Activated naive CD4-positive, alpha-beta T cell treated with anti-CD3 and anti-CD28 coated beads, Interleukin-2, amount 50 U/mL, for 72 hours (primary cell): Measurements from ENCODE around the gene FAM228B. TPM values are rescaled to one million over a fixed set of nuclear protein-coding genes. Genes with fewer than 3 reads are reported as not detected.
"Not testable (repeated sequence)": the region's sequence is repeated elsewhere in the genome, so short reads cannot be mapped to it uniquely, and the experiment has no call there.

ENCODE experiments used
- ATAC-seq, 2 donors: fragments of 150-1000 bp; cut with Tn5 transposase; 2 replicates each; pipeline ENCODE4 v1.10.0; 2021; ENCODE audit warnings: mild to moderate bottlenecking in 2 of 2, moderate library complexity in 2 of 2
- DNase-seq, 2 donors: peaks; one replicate each; pipeline ENCODE4 v3.0.0; 2021 to 2022; ENCODE audit warnings: low spot score in 2 of 2
- H3K27ac Mint-ChIP-seq, 2 donors: one replicate each; pipeline ENCODE4 v1.8.0; 2022; ENCODE audit warnings: mild to moderate bottlenecking in 2 of 2, mixed read lengths in 2 of 2
- H3K36me3 Mint-ChIP-seq, 2 donors: one replicate each; pipeline ENCODE4 v1.8.0; 2022; ENCODE audit warnings: mixed read lengths in 2 of 2
- H3K9me3 Mint-ChIP-seq, 2 donors: one replicate each; pipeline ENCODE4 v1.8.0; 2022; ENCODE audit warnings: mixed read lengths in 2 of 2
- total RNA-seq, 2 donors: library from RNA; stranded (reverse); gene quantifications; one replicate each; pipeline ENCODE4 v1.2.3, GENCODE V29; 2022

FAM228B gene
- total RNA-seq, 2 donors from 2014 or later, result 5.8 to 7.9 TPM

DNA sequence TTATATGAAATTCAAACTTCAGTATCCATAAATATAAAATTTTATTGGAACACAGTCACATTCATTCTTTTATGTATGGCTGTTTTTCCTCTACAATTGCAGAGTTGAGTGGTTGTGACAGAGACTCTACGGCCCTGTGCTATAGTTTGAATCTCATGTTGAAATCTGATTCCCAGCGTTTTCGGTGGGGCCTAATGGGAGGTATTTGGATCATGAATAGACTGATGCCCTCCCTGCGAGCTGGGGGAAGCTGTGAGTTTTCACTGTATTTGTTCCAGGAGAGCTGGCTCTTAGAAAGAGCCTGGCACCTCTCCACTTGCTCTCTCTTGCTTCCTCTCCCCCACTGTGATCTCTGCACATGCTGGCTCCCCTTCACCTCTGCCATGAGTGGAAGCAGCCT is 1.8 kb upstream of the FAM228B start:
- ATAC-seq (no peak), DNase-seq (no peak)
- Mint-ChIP-seq H3K27ac (peak overlapping the region in 1 of 2 donors; percentile 65), H3K9me3 (no peaks in the 10 kb centered on the region), H3K36me3 (peaks cover 0 to 4% of the 10 kb centered on the region in 2 donors)

DNA sequence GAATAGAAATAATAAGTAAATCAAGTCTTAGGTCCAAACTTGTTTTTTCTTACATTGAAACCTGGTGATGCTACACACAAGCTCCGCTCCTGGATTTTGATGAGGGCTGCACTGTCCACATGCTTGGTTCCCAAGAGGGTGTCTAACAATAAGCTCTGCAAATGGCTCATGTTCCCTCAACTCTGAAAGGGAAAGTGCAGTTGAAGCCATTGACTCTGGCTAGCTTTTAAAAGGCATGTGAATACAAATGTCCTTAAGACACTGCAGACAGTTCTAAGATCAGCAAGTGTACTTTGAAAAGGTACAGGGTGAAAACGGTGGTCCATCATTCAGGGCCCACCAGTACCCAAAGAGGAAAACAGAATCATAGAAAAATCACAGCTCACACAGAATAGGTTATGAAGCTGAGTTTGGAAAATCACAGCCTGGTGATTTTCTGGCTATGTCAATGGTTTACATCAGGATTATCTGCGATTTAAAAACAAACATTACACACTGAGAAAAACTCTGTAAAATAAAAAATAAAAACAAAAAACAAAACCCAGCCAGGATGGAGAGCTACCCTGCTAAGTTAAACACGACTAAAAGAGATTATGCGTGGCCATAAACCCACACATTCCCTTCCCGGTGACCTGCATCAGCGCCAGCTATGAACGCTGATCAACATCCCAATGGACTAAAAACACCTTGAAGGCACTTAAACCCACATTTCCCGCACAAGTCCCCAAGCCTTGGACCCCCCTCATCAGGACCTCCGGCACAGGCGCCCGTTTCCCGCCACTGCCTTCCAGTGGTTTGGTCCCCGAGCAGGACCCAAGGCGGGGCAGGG is 689 bp upstream of the FAM228B start:
- DNase-seq, result no peak
- Mint-ChIP-seq H3K27ac (peak overlapping the region; percentile 89 to 90), H3K36me3 (peaks cover 0 to 4% of the 10 kb centered on the region in 2 donors), H3K9me3 (no peaks in the 10 kb centered on the region)
- ATAC-seq, result no peak

DNA sequence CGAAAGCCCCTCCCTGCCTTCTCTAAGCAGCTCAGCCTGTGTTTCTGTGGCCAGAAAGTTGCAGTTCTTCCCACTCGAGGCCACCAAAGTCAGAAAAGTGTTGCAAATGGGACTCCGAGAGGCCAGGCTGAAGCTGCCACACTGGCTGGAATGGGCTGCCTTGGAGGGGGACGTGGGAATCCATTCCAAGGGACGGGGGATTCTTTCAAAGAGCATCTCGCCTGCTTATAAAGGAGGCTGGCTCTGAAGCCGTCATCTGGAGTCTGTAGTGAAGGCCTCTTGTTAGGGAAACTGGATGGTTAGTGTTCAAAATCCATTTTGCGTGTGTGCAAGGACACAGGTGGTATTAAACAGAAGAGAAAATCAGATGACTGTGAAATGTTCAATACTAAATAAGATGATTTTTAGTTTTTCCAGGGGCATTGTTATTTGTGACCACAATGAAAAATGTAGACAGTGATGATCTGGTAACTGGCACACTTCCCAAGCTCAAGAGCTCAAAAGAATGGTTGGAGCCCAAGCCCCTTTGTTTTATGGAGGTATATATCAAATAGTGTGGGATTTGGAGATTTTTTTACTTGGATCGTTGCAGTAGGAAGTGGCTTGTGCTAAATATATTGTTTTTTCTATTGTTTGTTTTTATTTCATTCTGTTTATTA is 782 bp downstream of the FAM228B start:
- ATAC-seq, result no peak

DNA sequence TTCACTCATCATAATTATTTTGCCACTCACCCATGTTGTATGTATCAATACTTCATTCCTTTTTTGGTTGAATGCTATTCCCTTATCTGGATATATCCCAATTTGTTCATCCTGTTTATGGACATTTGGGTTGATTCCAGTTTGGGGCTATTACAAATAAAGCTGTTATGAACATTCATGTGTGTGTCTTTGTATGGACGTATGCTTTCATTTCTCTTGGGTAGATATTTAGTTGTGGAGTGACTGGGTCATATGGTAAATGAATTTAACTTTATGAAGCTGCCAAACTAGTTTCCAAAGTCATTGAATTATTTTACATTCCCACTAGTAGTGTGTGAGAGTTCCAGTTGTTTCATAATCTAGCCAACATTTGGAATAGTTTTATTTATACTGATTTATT is 2.7 kb downstream of the FAM228B start:
- no peak for ATAC-seq
- peaks cover 0 to 9% of the 10 kb centered on the region in 2 donors for H3K36me3 Mint-ChIP-seq
- no peaks in the 10 kb centered on the region for H3K9me3 Mint-ChIP-seq
- H3K27ac Mint-ChIP-seq, result no peak overlapping the region
- DNase-seq, result no peak

More for the DNA sequence above, 782 bp downstream of the FAM228B start:
- Mint-ChIP-seq H3K36me3 (peaks cover 0 to 9% of the 10 kb centered on the region in 2 donors), H3K9me3 (no peaks in the 10 kb centered on the region), H3K27ac (peak overlapping the region; percentile 45 to 73)
- DNase-seq, result no peak

DNA sequence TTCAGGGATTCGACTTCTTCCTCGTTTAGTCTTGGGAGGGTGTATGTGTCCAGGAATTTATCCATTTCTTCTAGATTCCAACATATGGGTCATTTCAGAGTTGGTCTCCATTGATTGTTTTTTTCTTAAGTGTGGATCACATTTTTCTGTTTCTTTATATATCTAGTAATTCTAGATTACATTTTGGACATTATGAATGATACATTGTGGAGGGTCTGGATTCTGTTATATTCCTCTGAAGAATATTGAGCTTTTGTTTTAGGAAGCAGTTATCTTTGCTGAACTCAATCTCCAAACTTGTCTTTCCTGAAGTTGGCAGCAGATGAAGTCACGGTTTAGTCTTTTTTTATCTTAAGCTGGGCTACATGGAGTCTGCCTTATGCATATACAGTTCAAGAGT is 9.3 kb downstream of the FAM228B start:
- DNase-seq, result no peak

DNA sequence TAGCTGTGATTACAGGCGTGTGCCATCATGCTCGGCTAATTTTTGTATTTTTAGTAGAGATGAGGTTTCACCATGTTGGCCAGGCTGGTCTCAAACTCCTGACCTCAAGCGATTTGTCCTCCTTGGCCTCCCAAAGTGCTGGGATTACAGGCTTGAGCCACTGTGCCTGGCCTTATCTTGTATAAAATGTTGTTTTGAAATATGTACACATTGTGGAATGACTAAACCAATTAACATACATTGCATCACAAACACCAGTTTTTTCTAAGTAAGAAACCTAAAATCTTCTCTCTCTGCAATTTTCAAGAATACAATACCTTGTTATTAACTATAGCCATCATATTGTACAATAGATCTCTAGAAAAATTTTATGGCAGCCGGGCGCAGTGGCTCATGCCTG is 17.0 kb downstream of the FAM228B start:
- not testable (repeated sequence) for H3K36me3 Mint-ChIP-seq, H3K9me3 Mint-ChIP-seq, DNase-seq, ATAC-seq, H3K27ac Mint-ChIP-seq

More for the DNA sequence above, 9.3 kb downstream of the FAM228B start:
- Mint-ChIP-seq H3K36me3 (peaks cover 15 to 17% of the 10 kb centered on the region in 2 donors), H3K9me3 (peaks cover 7% of the 10 kb centered on the region in 2 donors), H3K27ac (no peak overlapping the region)
- no peak for ATAC-seq

DNA sequence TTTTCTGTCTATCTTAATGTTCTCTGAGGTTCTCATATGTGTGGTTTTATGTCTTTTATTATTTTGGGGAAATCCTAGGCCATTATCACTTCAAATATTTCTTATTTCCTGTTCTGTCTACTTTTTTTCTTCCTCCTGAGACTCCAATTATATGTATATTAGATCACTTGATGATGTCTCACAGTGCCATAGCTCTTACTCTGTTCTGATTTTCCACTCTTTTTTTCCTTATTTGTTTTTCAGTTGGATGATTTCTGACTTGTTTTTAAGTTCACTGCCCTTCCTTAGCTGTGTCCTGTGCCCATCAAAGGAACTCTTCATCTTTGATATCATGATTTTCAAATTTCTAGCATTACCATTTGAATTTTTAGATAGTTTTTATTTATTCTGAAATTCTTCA is 24.1 kb downstream of the FAM228B start:
- no peak for ATAC-seq
- peaks cover 11 to 18% of the 10 kb centered on the region in 2 donors for H3K9me3 Mint-ChIP-seq
- DNase-seq, result no peak
- H3K27ac Mint-ChIP-seq, result no peak overlapping the region
- peaks cover 20% of the 10 kb centered on the region in 2 donors for H3K36me3 Mint-ChIP-seq

DNA sequence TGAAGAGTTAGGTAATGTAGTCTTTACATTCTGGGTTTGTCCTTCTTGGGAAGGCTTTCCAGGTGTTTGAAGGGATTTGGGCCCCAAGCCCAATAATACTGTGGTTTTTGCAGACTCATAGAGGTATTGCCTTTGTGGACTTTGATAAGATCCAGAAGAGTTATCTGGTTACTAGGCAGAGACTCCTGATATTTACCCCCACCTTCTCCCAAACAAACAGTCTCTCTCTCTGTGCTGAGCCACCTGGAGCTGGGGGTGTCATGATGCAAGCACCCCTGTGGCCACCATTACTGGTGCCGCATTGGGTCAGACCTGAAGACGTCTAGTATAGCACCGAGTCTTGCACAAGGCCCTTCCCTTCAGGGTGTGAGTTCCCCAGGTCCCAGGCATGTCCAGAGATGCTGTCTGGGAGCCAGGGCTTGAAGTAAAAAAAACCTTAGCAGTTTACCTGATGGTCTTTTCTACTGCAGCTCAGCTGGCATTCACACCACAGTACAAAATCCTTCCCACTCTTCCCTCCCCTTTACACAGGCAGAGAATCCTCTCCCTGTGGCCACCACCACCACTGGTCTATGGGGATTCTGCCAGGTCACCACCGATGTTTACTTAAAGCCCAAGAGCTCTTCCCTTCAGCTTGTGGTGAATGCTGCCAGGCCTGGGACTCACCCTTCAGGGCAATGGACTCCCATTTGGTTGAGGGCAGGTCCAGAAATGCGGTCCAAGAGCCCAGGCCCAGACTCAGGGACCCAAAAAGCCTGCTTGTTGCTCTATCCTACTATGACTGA is 29.3 kb downstream of the FAM228B start:
- peaks cover 15% of the 10 kb centered on the region in 2 donors for H3K36me3 Mint-ChIP-seq
- ATAC-seq (no peak), DNase-seq (no peak)
- H3K27ac Mint-ChIP-seq, result peak overlapping the region in 1 of 2 donors; percentile 26
- peaks cover 6 to 14% of the 10 kb centered on the region in 2 donors for H3K9me3 Mint-ChIP-seq

DNA sequence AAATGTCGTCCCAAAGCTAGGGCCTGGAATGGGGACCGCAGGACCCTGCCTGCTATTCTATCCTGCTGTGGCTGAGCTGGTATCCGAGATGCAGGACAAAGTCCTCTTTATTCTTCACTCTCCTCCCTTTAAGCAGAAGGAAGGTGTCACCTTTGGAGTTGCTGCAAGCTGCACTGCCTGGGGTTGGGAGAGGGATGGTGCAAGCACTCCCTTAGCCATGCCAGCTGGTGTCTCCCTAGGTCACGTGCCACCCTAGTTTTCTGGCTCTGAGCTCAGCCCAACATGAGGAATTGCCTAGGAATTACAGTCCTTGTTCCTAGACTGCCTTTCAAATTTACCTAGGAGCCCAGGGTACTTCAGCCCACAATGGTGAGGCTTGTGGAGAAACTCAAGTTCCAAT is 30.2 kb downstream of the FAM228B start:
- DNase-seq (no peak), ATAC-seq (no peak)
- Mint-ChIP-seq H3K9me3 (peaks cover 6 to 9% of the 10 kb centered on the region in 2 donors), H3K27ac (no peak overlapping the region), H3K36me3 (peaks cover 8% of the 10 kb centered on the region in 2 donors)

DNA sequence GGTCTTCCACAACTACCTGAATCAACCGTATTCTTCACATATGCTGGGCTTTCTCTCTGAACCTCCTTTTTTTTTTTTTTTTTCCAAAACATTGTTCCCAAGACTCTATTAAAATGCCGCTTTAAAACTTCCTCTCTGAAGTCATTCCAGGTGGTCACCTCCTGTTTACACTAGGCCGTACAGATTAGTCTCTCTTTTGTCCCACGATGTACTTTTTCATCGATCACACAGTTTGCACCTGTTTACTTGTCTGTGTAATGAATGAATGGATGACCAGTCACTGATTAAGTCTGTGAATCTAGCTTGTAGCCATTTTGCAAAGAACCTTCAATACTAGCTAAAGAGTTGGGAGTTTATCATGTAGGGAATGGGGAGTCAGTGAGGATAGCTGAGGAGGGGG is 34.9 kb downstream of the FAM228B start:
- no peaks in the 10 kb centered on the region for H3K9me3 Mint-ChIP-seq
- no peak overlapping the region for H3K27ac Mint-ChIP-seq
- no peaks in the 10 kb centered on the region for H3K36me3 Mint-ChIP-seq
- no peak for ATAC-seq
- no peak for DNase-seq

DNA sequence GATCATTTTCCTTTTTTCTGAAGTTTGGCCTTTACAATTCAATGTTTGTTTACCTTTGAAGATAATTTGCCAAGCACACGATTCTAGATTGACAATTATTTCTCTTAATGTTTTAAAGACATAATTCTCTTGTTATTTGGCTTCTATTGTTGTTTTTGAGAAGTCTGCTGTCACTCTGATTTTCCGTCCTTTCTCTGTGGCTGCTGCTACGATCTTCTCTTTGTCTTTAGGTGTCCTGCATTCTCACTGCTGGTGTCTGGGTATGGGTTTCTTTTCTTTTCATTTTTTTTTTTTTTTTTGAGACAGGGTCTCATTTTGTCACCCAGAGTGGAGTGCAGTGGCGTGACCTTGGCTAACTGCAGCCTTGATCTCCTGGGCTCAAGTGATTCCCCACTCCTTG is 36.4 kb downstream of the FAM228B start:
- ATAC-seq (no peak), DNase-seq (no peak)
- H3K9me3 Mint-ChIP-seq, result no peaks in the 10 kb centered on the region
- no peak overlapping the region for H3K27ac Mint-ChIP-seq
- H3K36me3 Mint-ChIP-seq, result no peaks in the 10 kb centered on the region

DNA sequence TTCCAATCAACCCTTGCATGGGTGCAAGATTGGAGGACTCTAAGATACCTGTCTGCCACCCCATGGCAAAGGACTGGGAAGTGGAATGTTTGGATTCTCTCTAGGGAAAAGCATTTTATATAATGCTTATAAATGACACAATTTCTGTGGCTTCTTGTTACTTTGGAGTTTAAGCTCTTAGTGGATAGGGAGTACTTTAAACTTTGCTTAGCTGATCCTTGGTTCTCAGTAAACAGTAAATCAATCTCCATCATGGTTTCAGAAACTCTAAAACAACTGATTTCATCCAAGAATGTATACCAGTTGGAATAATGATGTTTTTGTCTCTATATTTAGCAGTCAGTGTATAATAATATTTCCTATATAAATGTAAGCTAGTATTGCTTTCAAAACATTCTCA is 37.5 kb downstream of the FAM228B start:
- H3K9me3 Mint-ChIP-seq, result no peaks in the 10 kb centered on the region
- H3K27ac Mint-ChIP-seq, result no peak overlapping the region
- ATAC-seq (no peak), DNase-seq (no peak)
- H3K36me3 Mint-ChIP-seq, result no peaks in the 10 kb centered on the region

DNA sequence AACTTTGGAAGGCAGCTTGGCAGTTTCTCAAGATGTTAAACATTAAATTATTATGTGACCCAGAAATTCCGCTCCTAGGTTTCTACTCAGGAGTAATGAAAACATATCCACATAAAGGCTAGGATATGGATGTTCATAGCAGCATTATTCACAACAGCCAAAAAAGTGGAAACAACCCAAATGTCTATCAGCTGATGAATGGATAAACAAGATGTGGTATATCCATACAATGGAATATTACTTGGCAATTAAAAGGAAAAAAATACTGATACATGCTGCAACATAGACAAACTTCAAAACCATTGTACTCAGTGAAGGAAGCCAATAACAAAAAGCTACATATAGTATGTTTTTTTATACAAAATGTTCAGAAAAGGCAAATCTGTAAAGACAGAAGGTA is 39.2 kb downstream of the FAM228B start:
- ATAC-seq (no peak), DNase-seq (no peak)
- H3K36me3 Mint-ChIP-seq, result no peaks in the 10 kb centered on the region
- H3K9me3 Mint-ChIP-seq, result no peaks in the 10 kb centered on the region
- no peak overlapping the region for H3K27ac Mint-ChIP-seq

DNA sequence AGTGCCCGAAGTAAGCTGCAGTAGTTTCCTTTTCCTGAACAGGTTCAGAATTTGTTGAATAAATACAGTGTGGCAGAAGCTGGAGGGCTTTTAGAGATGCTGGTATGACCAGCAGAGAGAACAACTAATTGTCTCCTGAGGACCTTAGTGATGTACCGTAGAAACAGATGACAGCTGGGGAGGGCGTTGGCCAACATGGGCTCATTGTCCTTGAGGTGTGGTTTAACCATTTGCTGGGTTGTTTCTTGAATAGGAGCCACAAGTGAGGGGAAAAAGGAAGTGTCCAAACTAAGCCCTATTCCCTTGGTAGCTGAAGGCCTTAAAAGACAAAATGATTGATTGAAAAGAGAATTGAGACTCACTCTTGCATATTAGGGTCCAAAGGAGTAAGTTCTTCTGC is 39.9 kb downstream of the FAM228B start:
- Mint-ChIP-seq H3K36me3 (no peaks in the 10 kb centered on the region), H3K9me3 (no peaks in the 10 kb centered on the region), H3K27ac (no peak overlapping the region)
- ATAC-seq (no peak), DNase-seq (no peak)

DNA sequence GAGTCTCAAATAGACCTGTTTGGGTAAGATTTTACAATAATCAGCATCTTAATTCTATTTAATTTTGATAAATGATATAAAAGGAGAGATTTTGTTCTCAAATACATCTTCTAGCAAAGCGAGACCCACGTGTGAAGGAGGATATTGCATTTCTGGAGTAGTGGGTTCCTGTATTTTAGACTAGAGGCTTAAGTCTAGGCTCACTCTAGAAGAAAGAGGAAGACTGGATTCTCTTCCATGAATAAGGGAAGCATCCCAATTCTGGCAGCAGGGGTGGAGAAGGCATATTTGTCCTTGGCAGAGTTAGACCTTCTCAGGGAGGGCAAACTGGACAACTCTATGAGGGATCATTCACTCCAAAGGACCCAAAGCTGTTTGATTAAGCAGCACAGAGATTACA is 40.3 kb downstream of the FAM228B start:
- ATAC-seq, result no peak
- H3K36me3 Mint-ChIP-seq, result no peaks in the 10 kb centered on the region
- H3K9me3 Mint-ChIP-seq, result no peaks in the 10 kb centered on the region
- H3K27ac Mint-ChIP-seq, result no peak overlapping the region
- DNase-seq, result no peak

DNA sequence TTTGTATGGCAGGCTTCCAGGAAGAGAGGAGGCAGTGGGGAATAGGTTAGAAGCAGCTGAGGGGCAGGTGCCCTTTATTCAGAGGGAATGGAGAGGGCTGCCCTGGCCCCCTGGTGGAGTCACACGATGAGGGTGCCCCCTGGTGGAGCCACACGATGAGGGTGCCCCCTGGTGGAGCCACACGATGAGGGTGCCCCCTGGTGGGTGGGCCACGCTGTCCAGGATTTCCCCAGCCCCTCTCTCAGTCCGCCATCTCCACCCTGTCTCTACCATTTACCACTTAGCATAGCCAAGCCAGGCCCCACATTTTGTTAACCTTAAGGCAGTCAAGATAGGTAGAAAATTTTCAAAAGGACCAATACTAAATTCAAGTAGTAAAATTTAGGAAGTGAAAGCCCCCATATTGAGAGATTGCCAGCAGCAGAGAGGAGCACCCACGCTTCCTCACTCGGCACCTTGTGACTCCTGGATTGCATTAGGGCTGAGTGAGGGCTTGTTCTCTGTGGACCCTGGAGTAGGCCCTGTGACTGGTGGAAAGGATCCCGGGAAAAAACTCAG is 41.2 kb downstream of the FAM228B start:
- ATAC-seq (peak; percentile 86 to 100), DNase-seq (peak in 1 of 2 donors; percentile 82)
- no peaks in the 10 kb centered on the region for H3K9me3 Mint-ChIP-seq
- no peaks in the 10 kb centered on the region for H3K36me3 Mint-ChIP-seq
- no peak overlapping the region for H3K27ac Mint-ChIP-seq

DNA sequence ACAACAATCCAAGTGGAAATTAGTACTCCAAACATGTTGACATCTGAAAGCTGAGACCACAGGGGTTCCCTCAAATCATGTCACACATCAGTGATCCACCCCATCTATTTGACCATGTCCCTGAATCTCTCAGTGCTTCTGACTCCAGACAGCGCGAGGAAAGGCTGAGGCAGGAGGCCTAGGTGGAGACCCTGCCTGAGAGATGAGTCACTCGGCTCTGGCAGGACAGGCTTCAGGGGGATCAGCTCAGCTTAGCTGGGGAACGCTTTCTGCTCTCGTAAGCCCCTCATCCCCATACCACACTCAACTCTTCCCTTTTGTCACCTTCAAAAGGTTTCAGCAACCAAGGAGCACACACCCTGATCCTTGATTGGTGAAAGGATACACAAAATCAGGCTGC is 45.8 kb downstream of the FAM228B start:
- ATAC-seq (no peak), DNase-seq (no peak)
- no peak overlapping the region for H3K27ac Mint-ChIP-seq
- H3K9me3 Mint-ChIP-seq, result no peaks in the 10 kb centered on the region
- peaks cover 0 to 4% of the 10 kb centered on the region in 2 donors for H3K36me3 Mint-ChIP-seq
